NCI-H345 treated with DMSO at 0.1 percent for 48 hours (cell line): ENCODE data around the gene AMH.
A peak's percentile ranks its signal among the peaks of the same experiment; 100 is the strongest.

ENCODE experiments used
- DNase-seq: peaks from one replicate; lab custom pipeline; 2025; ENCODE audit not compliant: unreplicated experiment; lab: John Stamatoyannopoulos, UW

Gene AMH

DNA sequence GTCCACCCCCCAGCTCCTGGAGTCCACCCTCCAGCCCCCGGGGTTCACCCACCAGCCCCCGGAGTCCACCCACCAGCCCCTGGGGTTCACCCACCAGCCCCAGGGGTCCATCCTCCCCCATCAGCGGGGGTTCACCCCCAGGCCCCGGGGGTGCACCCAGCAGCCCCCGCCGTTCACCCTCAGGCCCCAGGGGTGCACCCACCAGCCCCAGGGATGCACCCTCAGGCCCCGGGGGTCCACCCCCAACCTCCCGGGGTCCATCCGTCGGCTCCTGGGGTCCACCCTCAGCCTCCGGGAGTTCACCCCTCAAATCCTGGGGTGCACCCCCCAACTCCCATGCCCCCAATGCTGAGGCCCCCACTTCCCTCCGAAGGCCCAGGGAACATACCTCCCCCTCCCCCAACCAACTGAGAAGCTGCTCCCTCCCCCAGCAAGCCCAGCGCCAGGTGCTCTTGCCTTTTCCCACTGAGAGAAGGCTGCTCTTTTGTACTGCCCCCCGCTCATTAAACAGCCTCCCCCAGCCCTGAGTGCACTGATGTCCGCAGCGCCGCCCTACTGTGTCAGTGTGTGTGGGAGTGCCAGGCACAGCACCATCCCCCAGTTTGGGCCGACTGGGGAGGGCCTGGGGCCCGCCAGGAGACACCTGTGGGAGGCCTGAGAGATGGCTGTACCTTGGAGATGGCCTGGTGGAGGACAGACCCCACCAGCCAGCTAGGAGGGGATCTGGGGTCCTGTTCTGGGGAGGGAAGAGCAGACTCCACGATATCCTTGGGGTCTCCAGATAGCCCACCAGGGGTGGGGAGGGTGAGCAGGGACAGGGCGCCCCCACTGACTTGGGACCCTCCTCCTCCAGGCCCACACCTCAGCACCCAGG, 750 bp upstream of the AMH start:
- DNase-seq, result peak; percentile 28

GRCh38 chr19:2249880-2250765, 1.0 kb downstream of the AMH start:
- no peak for DNase-seq

DNA sequence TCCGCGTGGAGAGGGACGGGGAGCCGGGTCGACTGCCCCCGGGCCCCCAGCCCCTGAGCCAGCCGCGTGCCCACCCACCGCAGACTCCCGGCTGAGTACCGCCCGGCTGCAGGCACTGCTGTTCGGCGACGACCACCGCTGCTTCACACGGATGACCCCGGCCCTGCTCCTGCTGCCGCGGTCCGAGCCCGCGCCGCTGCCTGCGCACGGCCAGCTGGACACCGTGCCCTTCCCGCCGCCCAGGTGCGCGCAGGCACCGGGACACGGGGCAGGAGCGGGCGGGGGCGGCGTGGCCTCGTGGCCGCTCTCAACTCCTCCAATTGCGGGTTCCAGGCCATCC, 1.6 kb downstream of the AMH start:
- no peak for DNase-seq

GRCh38 chr19:2251106-2252054, 2.3 kb downstream of the AMH start:
- no peak for DNase-seq

- DNase-seq, result no peak
Measured at GRCh38 chr19:2252055-2252796, 3.1 kb downstream of the AMH start.

GRCh38 chr19:2252797-2253105, 3.6 kb downstream of the AMH start:
- no peak for DNase-seq

DNA sequence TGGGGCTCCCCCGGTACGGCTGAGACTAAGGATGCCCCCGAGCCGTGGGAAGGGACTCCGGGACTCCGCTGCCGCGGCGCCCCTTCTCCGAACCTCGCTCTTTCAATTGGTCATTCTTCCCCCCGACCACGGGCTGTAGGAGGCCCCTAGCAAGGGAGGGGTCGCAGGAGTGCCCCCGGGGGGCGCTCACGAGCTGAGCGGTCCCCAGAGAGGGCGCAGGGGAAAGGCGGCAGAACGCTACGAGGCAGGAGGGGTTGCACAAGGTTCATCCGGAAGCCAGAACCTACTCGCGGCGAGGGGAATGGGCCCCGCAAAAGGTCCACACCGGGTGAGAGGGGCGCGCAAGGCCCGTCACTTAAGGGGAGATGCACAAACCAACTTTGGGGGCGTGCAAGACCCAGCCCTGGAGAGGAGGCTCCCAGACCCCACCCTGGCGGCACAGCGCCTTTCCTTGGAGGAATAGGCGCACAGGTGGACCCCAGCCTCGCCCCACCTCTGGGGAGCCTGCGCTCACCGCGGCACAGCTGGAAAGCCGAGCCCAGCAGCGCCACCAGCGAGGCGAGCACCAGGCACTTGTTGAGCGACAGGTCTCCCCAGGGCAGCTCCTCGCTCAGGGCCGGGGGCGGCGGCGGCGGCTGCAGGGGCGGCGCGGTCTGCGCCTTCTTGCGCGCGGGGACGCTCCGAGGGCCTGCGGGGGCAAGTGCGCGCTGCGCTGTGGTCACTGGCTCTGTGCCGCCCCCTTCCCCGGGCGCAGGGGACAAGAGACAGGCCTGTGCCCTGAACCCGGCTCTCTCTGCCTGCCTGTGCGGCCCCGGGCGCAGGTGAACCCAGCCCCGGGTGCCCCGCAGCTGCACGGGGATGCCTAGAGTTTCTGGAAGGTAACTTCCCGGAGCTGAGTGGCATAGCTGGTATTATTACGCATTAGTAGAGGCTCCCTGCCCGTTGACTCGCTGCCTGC, 4.3 kb downstream of the AMH start:
- DNase-seq, result no peak

- no peak for DNase-seq
Measured at GRCh38 chr19:2254064-2254872, 5.1 kb downstream of the AMH start.

- DNase-seq, result no peak
Measured at GRCh38 chr19:2255112-2255845, 6.2 kb downstream of the AMH start.

- no peak for DNase-seq
Measured at GRCh38 chr19:2255982-2256685, 7.0 kb downstream of the AMH start, which contains the start of gene JSRP1. TSS of gene JSRP1 (minus strand) at chr19:2256417. CDS start at chr19:2255314, 1,103 bp downstream.

DNA sequence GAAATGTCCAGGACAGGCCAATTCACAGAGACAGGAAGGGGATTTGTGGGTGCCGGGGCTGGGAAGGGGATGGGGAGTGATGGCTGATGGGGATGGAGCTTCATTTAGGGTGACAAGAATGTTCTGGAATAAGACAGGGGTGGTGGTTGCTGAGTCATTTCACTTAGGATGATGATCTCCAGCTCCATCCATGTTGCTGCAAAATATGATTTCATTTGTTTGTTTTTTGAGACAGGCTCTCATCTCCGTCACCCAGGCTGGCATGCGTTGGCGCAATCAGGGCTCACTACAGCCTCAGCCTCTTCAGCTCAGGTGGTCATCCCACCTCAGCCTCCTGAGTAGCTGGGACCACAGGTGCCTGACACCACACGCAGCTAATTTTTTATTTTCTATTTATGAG, 10.2 kb downstream of the AMH start:
- no peak for DNase-seq

DNA sequence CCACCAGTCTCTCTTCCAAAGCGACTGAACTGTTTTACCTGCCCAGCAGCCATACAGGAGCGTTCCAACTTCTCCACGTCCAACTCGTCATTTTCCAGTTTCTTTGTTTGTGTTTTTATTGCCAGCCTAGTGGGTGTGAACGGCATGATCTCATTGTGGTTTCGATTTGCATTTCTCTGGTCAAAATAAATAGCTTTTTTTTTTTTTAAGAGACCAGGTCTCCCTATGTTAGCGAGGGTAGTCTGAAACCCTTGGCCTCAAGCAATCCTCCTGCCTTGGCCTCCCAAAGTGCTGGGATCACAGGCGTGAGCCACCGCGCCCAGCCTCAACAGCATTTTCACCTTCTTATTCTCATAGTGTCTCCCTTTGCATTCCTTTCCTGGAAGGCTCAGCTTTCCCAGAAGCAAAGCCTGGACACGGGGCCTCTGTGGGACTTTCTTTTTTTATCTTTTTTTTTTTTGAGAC, 11.2 kb downstream of the AMH start:
- DNase-seq, result no peak

- DNase-seq, result no peak
Measured at GRCh38 chr19:2261438-2262172, 12.5 kb downstream of the AMH start.

DNA sequence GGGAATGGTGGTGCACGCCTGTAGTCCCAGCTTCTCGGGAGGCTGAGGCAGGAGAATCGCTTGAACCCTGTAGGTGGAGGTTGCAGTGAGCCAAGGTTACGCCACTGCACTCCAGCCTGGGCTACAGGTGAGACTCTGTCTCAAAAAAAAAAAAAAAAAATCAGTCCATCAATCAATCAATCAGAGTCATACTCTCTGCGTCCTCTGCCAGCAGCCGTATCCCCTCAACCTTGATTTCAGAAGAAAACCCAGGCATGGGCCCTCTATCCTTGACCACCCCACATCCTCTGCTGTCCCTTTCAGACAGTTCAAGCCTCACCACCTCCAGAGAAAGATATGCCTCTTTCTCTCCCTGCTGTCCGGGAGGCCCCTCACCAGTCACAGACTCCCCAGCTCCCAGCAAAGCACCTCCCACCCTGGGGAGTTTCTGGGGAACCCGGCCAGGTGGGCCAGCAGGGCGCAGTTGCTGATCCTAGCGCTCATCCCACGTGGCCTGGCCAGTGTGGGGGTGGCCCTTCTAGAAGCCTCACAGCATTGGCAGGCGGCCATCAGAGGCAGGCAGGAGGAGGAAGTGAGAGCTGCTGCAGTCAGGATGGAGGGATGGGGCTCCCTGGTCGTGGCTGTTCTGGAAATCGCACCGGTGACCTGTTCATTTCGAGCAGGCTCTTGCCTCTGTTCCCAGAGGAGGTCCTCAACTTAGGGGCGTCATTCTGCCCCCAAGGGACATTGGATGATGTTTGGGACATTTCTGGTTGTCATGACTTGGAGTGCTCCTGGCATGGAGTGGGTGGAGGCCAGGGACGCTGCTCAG, 17.3 kb downstream of the AMH start:
- DNase-seq, result no peak

GRCh38 chr19:2268480-2268830, 19.3 kb downstream of the AMH start:
- no peak for DNase-seq

DNA sequence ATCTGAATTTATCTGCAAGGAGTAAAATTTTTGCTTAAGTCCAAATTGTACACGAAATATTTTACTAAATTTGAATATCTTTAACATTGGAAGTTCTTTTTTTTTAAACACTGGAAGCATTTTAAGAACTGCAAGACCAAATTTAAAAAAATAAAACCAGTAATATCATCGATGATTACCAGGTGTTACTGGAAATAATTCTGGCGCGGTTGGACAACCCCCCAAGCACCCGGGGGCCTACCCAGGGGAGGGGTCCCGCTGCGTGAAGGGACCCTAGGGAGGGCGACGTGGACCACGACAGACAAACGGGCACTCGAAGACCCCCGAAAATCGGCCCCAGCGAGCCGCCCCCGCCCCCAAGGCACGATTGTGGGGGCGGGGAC, 19.7 kb downstream of the AMH start:
- DNase-seq, result no peak
